Renal cortical epithelial cell (primary cell): Measurements from ENCODE around the gene LRRC37A3. TPM values are rescaled to one million over a fixed set of nuclear protein-coding genes. Genes with fewer than 3 reads are reported as not detected.
A peak's percentile ranks its signal among the peaks of the same experiment; 100 is the strongest.
"Not testable (repeated sequence)": the region's sequence is repeated elsewhere in the genome, so short reads cannot be mapped to it uniquely, and the experiment has no call there.

ENCODE experiments used
- DNase-seq: peaks from one replicate; pipeline ENCODE4 v3.0.0-alpha.2; 2011; ENCODE audit warnings: low read depth
- total RNA-seq: library from RNA; depleted of rRNA; stranded (reverse); fragments of >200 nt; gene quantifications from 2 replicates; pipeline ENCODE4 v1.2.3, GENCODE V29; 2014

The LRRC37A3 gene
- 1.4 and 7.6 TPM in 2 replicates for total RNA-seq

DNA sequence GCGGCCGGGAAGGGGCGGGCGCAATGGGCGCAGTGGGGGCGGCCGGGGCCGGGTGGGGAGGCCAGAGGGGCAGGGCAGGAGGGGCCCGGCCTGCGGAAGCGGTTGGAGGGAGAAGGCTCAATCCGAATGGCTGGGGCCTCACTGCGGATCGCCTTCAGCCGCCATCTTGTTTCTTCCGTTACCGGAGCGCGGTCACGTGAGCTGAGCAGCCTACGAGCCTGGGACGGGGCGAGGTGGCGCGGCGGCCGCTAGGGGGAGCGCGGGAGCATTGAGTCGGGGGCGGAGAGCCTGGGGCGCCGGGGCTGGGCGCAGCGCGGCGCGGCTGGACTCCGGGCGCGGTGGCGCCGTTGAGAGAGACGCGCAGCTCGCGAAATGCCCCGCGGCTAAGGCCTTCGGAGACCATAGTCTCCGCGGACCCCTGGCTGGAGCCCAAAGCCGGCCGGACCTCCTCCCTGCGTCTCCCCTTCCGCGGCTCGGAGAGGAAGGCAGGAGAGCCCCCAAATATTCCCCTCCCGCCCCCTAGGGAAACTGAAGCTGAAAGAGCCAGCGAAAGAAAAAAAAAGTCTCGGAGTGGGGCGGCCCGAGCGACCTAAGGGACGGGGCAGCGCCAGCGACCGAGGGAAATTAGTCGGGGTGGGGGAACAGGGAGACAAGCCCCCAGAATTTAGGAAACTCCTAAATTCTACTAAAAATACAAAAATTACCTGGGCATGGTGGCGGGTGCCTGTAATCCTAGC lies at the start of gene LRRC37A3:
Gene LRRC37A3 (minus strand): TSS at position 190 of the 737 bp plus-strand sequence. CDS start 22,221 bp downstream, outside the sequence.
- peak; percentile 73 for DNase-seq

DNA sequence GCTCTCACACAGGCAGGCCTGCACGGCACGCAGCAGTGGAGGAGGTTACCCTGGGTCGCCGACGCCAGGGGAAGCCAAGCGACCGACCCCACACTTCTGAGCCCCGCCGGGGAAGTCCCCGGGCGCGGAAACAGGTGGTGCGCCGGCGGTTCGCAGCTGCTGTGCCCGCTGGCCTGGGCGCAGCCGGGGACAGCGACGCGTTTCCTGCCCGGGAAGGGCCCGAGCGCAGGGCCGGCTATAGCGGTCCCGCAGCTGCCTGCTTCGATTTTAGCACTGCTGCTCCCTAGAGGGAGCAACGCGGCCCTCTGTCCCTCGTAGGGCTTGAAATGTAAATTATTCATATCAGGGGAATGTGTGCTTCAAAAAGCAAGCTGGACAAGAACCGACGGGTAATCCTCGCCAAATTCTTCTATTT lies 46.6 kb upstream of the LRRC37A3 start:
- peak; percentile 19 for DNase-seq

DNA sequence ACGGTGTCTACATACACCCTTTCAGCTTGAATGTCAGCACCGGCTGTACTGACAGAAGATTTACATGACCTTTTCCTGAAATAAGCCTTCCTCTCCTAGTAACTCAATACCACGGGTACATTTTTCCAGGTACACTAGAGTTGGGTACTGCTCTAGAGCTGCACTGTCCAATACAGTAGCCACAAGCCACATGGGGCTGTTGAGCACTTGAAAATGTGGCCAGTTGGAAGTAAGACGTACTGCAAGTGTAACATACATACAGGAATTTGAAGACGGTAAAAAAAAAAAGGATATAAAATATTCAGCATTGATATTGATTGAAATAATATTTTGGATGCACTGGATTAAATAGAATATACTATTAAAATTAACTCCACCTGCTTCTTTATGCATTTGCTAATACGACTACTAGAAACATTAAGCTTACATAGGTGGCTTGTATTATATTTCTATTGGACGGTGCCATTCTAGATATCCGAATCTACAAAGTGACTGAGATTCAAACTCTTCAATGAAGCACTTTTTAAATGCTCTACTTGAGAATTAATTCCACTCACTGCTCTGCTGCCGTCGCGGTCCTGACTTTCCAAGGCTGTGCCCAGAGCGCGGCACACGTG lies 46.1 kb upstream of the LRRC37A3 start:
- DNase-seq, result not testable (repeated sequence)

DNA sequence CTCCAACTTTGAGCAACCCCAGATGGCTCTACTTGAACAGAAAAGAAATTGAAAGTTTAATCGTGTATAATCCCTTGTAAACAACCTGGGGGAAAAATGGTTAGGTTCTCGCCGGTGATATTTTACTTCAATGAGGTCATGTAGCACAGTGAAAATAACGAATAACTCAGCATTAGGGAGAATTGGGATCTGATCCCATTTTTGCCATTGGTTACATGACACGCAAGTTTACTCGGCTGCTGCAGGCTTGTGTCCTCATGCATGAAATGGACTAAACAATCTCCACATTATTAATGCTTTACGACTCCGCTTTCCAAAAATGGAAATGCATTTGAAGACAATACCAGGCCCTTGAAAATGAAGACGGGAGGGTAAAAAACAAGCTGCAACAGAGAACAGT lies 45.5 kb upstream of the LRRC37A3 start:
- DNase-seq, result peak; percentile 60

DNA sequence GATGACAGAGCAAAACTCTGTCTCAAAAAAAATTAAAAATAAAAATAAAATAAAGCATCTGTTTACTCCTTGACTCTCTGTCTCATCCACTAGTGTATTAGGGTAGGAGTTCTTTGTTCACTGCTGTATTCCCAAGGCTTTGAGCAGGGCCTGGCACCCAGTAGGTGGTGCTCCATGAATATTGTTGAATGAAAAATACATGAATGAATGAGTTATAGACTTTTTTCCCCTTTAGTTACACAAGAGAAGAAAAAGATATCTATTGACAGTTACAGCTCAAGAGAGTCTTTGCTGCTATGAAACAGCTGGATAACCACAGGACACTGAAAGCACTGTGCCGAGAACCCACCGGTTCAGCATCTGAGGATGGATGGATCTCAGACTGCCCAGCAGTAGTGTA lies 44.5 kb upstream of the LRRC37A3 start:
- not testable (repeated sequence) for DNase-seq

DNA sequence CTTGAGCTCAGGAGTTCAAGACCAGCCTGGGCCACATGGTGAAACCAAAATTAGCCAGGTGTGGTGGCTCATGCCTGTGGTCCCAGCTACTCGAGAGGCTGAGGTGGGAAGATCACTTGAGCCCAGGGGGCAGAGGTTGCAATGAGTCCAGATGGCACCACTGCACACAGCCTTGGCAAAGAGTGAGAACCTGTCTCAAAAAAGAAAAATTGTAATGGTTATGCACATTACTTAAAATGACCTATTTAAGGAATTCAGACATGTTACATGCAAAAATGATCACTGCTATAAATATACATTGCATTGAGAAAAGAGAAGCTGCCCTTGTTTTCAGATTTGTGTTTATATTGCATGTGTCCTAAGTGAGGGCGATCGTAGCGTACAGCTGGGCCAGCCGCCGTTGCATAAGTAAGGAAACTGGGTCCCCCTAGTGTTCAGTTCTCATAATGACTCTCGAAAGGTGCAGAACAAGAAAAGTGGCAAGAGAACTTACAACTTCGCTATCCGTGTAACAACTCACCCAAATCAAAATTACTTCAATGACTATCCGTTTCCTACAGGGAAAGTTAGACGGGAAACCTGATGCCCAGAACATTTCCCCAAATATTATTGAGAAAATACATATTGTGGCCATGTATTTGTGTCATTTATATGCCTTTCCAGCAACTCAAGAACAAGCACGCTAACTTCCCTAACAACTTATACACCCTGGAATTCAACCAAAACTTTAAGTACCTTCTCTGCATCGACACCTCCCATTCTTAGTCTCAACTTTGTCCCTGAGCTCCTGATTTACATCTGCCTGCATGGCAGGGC lies 42.5 kb upstream of the LRRC37A3 start:
- DNase-seq, result peak; percentile 60

DNA sequence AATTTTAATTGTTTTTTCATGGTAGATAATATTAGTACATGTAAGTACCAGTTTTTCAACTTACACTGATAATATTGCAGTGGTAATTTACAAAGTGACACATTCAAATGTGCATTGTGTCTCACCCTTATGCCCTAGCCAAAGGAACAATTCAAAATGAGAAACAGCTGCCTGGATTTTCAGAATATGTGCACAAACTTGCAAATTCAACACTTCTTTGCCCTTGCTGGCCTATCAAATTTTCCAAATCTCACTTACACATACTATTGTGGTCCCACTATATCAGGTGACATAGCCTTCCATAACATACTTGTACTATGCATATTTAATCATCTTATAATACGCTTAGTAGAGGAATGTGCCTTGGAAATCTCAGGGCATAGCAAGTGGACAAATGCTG lies 32.6 kb upstream of the LRRC37A3 start:
- no peak for DNase-seq

DNA sequence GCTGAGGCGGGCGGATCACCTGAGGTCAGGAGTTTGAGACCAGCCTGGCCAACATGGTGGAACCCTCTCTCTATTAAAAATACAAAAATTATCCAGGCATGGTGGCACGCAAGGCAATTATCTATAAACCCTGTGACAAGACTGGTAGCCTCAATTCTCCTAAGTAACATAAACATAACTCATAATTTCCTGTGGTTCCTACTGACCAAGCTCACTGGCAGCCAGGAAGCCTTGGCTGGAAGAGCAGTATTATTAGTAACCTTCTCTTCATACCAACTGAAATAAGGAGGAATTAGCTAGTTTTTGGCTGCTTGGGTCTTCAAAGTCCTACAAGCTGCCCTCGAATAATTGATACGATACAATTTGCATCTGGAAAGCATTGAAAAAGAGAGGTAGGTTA lies 31.6 kb upstream of the LRRC37A3 start:
- no peak for DNase-seq

DNA sequence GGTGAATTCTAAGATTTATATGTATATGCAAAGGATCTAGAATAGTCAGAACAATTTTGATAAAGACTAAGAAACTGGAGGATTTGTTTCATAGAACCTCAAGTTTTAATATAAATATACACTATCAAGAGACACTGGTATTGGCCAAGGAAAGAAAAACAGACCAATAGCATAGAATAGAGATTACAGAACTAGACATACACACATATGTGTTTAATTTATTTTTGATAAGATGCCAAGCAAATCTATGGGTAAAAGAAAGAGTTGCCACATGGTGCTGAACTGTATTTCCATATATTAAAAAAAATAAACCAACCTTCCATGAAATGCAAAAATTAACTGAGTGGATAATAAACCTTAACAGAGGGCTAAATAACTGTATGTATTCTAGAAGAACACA lies 27.9 kb upstream of the LRRC37A3 start:
- no peak for DNase-seq

DNA sequence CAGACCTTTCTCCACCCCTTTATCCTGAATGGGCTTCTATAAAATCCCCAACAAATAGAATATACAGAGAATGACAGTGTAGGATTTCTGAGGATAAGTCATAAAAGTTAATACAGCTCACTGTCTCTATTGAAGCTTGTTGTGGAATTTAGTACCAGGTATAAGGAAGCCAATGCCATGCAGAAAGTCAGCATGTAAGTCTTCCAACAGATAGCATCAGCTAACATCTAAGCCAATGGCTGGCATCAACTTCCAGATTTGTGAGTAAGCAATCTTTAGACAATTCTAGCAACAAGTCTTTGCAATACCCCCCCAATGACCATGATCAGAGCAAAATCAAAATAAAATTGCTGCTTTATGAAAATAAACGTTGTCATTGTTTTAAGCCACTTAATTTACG lies 22.5 kb upstream of the LRRC37A3 start:
- DNase-seq, result no peak

DNA sequence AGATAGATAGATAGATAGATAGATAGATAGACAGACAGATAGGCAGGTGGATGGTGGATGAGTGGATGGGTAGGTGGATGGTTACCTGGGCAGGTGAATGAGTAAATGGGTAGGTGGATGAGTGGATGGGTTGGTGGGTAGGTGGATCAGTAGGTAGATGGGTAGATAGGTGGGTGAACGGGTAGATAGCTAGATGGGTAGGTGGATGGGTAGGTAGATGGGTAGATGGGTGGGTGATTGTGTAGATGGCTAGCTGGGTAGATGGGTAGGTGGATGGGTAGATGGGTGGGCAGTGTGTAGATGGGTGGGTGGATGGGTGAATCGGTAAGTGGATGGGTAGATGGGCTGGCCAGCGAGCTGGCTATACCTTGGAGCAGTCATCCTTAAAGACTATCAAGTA lies 21.8 kb upstream of the LRRC37A3 start:
- DNase-seq, result no peak

DNA sequence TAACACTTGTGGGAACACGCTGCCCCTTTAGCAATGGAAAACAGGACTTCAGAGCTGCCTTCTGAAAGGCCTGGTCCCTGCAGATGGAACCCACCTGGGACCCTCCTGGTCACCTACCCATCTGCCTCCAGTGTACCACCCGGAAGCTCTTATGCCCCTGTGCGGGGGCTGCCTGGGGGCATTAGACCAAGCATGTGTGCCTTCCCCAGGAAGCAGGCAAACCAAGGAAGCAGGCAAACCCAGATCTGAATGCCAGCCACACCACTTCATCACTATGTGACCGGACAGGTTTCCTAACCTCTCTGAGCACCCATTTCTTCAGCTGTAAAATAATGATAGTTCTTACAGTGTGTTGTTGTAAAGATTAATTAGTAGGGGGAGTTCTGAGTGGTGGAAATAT lies 20.8 kb upstream of the LRRC37A3 start:
- no peak for DNase-seq

DNA sequence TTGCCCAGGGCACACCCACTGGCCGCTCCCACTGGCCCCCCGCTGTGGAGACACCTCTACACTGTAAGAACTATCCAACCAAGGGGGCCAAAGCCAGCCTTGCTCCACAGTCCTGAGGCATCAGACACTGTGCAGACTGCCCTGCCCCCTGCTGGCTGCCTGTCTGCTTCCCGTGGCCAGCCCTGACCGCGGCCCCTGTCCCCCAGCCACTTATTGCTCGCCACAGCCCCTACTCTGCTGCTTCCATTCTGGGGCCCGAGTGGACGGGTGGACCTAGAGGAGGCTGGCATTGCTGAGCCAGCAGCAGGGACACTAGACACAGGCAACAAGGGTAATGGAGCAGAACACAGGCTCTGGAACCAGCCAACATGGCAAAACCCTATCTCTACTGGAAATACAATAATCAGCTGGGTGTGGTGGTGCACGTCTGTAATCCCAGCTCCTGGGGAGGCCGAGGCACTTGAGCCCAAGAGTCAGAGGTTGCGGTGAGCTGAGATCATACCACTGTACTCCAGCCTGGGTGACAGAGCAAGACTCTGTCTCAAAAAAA lies 19.7 kb upstream of the LRRC37A3 start:
- DNase-seq, result peak; percentile 19

DNA sequence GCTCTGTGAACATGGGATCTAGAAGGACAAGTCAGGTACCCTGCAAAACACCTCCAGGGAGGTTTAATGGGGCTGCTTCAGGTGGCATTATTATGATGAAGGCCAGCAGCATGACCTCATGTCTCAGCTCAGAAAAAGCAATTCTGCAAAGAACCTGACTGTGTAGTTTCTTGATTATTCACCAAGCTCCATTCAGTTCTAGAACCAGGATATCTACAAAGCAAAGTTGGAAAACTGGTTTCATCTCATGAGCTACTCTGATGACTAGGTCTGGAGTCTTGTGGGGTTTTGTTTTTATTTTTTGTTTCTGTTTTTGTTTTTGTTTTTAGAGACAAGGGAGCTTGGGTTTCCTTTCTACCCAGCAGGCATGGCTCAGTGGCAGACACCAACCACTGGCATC lies 19.0 kb upstream of the LRRC37A3 start:
- DNase-seq, result peak; percentile 29

DNA sequence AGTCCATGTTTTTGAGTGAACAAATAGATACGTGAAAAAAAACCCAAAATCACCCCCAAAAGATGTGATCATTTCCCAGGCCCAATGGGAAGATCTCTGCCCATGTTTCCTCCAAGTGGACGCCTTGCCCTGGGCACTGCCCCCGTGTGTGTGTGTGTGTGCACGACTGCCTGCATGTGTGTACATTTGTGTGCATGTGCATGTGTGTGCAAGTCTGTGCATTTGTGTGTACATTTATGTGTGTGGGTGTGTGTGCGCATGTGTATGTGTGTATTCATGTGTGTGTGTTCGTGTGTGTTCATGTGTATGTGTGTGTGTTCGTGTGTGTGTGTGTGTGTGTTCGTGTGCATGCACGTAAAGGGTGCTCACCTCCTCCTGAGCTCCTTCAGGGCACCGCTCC lies 16.8 kb upstream of the LRRC37A3 start:
- no peak for DNase-seq

DNA sequence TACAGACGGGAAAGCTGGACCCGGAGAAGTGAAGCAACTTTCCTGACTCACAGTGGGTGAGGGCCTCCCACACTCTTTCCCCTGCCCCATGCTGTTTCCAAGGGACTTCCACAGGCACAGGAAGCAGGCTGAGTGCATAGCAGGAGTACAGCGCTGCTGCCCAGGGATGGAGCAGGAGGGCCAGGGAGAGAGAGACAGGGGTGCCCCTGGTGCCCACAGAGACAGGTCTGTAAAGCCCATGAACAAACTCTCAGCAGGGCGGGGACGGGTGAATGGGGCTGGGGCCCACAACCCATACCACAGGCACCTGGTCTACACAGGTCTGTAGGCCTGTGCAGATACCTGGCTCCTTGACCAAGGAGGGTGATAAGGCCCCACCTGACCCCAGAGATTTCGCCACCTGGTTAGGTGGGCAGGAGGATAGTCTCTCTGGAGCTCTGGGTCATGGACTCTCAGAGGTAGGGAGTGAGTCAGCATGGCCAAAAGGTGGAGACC lies 15.1 kb upstream of the LRRC37A3 start:
- DNase-seq, result not testable (repeated sequence)

DNA sequence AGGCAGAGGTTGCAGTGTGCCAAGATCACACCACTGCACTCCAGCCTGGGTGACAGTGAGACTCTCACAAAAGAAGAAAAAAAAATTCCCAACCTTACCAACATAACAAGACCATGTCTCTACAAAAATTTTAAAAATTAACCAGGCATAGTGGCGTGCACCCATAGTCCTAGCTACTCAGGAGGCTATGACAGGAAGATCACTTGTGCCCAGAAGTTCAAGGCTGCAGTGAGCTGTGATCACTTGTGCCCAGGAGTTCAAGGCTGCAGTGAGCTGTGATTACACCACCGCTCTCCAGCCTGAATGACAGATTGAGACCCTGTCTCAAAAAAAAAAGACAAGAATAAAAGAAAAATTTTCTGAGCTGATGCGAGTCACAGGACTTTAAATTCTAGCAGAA lies 13.6 kb upstream of the LRRC37A3 start:
- DNase-seq, result not testable (repeated sequence)

DNA sequence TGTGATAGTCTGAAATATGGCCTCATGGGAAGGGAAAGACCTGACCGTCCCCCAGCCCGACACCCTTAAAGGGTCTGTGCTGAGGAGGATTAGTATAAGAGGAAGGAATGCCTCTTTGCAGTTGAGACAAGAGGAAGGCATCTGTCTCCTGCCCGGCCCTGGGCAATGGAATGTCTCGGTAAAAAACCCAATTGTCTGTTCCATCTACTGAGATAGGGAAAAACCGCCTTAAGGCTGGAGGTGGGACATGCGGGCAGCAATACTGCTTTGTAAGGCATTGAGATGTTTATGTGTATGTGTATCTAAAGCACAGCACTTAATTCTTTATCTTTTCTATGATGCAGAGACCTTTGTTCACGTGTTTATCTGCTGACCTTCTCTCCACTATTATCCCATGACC lies 11.1 kb upstream of the LRRC37A3 start:
- DNase-seq, result not testable (repeated sequence)

DNA sequence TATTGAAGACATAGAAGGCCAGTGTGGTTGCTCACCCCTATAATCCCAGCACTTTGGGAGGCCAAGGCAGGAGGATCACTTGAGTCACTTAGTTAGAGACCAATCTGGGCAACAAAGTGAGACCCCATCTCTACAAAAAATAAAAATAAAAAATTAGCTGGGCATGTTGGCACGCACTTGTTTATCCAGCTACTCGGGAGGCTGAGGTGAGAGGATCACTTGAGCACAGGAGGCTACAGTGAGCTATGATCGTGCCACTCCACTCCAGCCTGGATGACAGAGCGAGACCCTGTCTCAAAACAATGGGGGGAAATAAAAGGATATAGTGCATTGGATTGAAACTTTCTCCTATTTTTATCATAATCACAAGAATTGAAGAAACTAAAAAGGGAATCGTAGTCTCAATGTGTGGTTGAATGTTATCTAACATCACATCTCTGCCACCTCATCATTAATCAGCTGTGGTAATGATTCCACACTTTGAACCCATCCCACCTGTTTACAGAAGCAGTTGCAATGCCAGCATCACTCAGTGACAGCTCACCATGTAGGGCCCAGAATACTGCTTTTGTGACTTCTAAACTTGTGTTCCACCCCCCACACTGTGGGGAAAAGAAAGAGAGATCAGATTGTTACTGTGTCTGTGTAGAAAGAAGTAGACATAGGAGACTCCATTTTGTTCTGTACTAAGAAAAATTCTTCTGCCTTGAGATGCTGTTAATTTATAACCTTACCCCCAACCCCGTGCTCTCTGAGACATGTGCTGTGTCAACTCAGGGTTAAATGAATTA lies 10.3 kb upstream of the LRRC37A3 start:
- DNase-seq, result peak; percentile 76

DNA sequence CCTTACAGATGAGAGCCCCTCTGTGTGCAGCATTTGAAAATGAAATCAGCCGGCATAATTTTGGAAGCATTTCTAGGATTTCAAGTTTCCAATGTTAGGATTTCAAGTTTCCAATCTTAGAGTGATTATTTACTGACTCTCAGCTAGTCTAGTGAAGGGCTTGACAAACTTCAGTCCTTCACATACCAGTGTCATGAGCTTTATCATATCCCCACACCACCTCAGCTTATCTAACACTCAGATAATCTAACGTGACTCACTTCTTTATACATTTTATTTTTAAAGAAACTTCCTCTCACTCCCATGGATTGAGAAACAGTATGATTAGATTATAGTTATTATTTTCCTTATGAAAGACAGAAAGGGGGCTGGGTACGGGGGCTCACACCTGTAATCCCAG lies 9.4 kb upstream of the LRRC37A3 start:
- not testable (repeated sequence) for DNase-seq

DNA sequence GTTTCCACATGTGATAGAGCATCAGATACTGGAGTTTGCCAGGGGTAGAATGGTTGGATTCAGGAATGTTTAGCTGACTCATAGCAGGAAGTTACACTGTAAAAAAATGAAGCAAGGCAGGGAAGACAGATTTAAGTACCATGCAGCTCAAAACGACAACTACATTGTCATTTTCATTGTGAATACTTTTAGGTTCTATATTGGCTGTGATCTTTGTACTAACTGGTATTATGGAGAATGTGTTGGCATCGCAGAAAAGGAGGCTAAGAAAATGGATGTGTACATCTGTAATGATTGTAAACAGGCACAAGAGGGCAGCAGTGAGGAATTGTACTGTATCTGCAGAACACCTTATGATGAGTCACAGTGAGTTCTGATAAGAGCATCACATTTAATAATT lies 8.2 kb upstream of the LRRC37A3 start:
- peak; percentile 73 for DNase-seq
